ENCODE measurements around the gene GLCCI1.
"Not testable (repeated sequence)": the region's sequence is repeated elsewhere in the genome, so short reads cannot be mapped to it uniquely, and the experiment has no call there.

GLCCI1 gene

DNA sequence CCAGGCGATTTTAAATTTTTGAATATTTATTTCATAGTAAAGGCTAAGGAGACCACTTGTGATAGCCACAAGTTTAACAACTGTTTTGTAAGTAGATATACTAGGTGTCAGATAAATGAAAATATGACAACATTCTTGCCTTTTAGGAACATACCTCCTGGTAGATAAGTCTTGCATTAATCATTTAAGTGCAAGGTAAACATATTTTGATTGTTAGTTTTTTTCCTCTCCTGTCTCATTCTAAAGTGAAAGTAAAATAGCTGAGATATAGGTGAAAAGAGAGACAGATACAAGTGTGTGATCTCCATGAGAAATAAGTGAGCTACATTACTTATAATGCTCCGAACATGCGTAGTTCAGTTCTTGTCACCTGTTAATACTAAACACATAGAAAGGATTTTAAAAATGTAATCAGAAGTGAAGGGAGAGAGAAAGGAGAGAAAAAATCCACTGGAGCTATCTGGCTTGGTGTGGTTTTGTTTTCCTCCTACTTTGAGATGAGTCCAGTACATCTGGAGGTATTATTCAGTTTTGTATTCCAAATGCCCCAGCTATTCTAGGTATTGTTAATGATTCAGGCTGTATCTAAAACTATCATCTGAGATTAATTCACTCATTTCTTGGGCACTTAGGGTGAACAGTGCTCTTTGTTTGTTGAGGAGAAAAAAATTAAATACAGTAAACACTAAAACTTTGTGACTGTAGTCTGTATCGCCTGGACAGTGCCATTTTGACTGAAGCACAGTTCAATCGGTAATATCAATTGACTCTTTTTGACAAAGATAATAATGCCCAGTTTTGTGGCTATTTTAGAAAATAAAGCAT is 21.2 kb downstream of the GLCCI1 start:
- DNase-seq (ENCODE audit: low read depth in 2 of 2): no peak

GRCh38 chr7:7990441-7990761 is 21.8 kb downstream of the GLCCI1 start:
- no peak for DNase-seq (ENCODE audit: low read depth in 2 of 2)

DNA sequence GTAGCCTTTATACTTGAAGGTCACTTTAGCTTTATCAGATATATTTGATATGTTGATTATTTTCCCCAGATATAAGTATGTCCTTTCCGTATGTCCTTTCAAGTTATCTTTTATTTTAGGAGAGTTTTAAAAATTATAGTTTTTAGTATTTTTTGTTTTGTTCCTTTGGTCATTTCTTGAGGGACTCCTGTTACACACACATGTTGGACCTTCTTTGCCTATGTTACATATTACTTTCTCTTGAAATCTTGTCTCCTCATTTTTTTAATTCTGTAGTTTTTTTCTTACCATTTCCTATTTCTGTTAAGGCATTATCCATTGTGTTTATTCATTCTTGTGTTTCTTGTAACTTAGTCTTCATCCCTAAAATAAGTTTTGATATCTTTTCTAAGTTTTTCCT is 23.9 kb downstream of the GLCCI1 start:
- DNase-seq (ENCODE audit: low read depth in 2 of 2): no peak

DNA sequence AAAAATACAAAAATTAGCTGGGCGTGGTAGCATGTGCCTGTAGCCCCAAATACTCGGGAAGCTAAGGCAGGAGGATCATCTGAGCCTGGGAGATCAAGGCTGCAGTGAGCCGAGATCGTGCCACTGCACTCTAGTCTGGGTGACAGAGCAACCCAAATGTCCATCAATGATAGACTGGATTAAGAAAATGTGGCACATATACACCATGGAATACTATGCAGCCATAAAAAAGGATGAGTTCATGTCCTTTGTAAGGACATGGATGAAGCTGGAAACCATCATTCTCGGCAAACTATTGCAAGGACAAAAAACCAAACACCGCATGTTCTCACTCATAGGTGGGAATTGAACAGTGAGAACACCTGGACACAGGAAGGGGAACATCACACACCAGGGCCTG is 26.8 kb downstream of the GLCCI1 start:
- DNase-seq (ENCODE audit: low read depth in 2 of 2): not testable (repeated sequence)

GRCh38 chr7:7996568-7996967 is 28.0 kb downstream of the GLCCI1 start:
- DNase-seq (ENCODE audit: low read depth in 2 of 2): no peak

GRCh38 chr7:8000315-8000941 is 31.8 kb downstream of the GLCCI1 start:
- DNase-seq (ENCODE audit: low read depth in 2 of 2): no peak

- DNase-seq (ENCODE audit: low read depth in 2 of 2): no peak
Measured at GRCh38 chr7:8003077-8003476, 34.5 kb downstream of the GLCCI1 start.

DNA sequence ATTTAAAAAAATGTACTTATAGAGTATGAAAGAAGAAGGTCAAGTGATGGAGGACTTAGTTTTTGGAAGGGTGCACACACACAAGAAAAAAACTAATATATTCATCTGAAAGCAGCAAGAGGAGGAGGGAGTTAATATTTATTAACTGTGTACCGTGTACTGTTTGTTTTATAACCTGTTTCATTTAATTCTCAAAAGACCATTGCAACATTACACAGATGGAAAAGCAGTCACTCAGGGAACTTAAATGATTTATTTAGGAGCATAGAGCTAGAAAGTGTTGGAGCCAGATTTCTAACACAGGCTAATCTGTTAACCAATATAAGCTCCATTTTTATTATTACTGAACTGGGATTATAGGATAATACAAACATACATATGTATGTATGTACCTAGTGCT is 36.7 kb downstream of the GLCCI1 start:
- no peak for DNase-seq (ENCODE audit: low read depth in 2 of 2)

GRCh38 chr7:8014399-8014798 is 45.8 kb downstream of the GLCCI1 start:
- DNase-seq (ENCODE audit: low read depth in 2 of 2): no peak

DNA sequence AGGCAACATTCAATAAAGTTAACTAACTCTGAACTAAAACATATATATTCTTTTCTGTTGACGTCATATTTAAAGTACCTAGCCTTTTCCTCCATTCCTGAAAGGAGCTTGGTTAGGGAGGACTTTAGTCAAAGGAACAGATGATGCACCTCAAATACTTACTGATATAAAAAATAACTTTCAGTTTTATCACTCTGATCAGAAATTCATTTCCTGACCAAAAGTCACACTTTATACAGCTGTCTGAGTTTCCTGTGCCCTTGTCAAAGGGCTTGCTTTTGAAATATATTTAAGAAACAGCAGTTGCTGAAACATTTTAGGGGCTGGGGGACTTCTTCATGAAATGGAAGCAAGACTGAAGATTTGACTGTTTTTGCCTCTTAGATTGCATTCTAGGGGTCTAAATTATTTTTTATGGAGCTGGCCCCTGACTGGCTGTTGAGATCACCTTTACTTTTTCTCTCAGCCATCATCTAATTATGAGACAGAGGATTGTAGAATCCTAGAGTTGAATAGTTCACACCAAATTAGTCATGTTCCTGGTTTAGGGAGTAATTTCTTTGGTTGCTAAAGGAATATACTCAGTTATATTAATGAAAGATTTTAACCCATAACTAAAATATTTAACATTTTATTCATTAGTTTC is 46.6 kb downstream of the GLCCI1 start:
- no peak for DNase-seq (ENCODE audit: low read depth in 2 of 2)

- DNase-seq (ENCODE audit: low read depth in 2 of 2): no peak
Measured at GRCh38 chr7:8015746-8016120, 47.1 kb downstream of the GLCCI1 start.

GRCh38 chr7:8017423-8017822 is 48.8 kb downstream of the GLCCI1 start:
- no peak for DNase-seq (ENCODE audit: low read depth in 2 of 2)

DNA sequence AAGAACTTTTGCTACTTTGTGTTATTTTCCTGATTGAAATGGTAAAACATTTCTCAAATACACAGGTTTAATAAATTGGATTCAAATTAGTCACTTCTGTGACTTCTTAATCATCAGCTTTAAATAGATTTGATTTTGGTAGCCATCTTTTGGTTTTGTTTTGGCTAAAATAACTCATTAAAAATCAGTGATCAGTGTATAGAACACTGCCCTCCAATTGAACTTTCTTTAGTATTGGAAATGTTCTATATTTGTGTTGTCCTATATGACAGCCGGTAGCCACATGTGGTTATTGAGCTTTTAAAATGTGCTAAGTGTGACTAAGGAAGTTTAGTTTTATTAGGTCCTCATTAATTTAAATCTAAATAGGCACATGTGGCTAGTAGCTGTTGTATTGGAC is 50.4 kb downstream of the GLCCI1 start:
- no peak for DNase-seq (ENCODE audit: low read depth in 2 of 2)

DNA sequence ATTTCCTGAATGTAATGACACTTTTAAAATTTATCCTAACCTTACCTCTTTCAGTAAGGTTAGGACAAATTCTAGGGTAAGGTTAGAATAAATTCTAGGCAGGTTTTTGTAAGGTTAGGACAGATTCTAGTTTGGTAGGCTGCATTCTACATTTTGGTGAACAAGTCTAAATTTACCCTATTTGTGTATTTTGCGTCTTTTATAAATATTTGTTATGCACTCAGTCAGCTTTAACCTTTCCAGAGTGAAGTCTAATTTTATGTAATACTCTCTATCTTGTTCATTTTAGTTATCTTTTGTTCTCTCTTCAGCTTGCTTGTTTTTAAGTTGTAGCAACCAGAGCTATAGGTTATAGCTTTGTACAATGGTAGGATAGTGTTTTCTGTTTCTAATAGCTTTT is 54.0 kb downstream of the GLCCI1 start:
- no peak for DNase-seq (ENCODE audit: low read depth in 2 of 2)

- DNase-seq (ENCODE audit: low read depth in 2 of 2): no peak
Measured at GRCh38 chr7:8035192-8035591, 66.6 kb downstream of the GLCCI1 start.

GRCh38 chr7:8035647-8036518 is 67.3 kb downstream of the GLCCI1 start:
- no peak for DNase-seq (ENCODE audit: low read depth in 2 of 2)

GRCh38 chr7:8037151-8037550 is 68.6 kb downstream of the GLCCI1 start:
- DNase-seq (ENCODE audit: low read depth in 2 of 2): no peak

DNA sequence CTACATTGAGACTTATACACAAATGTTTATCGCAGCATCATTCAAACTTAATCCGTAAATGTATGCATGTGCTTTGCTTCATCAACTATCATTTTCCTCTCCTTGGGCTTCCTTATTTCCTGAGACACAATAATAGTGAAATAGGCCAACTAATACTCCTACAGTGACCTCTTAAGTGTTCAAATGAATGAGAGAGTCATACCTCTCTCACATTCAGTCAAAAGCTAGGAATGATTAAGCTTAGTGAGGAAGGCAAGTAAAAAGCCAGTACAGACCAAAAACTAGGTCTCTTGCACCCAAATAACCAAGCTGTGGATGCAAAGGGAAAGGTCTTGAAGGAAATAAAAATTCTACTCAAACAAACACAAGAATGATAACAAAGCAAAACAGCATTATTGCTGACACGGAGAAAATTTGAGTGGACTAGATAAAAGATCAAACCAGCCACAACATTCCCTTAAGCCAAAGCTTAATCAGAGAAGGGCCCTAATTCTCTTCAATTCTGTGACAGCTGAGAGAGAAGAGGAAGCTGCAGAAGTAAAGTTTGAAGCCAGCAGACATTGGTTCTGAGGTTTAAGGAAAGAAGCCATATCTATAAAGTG is 72.3 kb downstream of the GLCCI1 start:
- no peak for DNase-seq (ENCODE audit: low read depth in 2 of 2)

DNA sequence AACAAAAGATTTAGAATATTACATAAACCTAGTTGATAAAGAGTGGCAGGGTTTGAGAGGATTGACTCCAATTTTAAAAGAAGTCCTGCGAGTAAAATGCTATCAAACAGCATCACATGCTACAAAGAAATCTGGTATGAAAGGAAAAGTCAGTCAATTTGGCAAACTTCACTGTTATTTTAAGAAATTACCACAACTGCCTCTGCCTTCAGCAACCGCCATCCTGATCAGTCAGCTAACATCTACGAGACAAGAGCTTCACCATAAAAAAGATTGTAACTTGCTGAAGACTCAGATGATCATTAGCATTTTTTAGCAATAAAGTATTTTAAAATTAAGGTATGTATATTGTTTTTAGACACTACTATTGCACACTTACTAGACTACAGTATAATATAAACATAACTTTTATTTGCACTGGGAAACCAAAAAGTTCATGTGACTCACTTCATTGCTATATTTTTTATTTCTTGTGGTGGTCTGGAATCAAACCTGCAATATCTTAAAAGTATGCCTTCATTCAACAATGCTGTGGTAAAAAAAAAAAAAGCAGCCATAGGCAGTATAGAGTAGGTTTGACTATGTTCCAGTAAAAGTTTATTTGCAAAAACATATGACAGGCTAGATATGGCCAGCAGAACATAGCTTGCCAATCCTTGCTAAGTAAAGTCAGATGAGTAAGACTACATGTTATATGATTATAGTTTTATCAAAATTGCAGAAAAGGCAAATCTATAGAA is 74.4 kb downstream of the GLCCI1 start:
- DNase-seq (ENCODE audit: low read depth in 2 of 2): no peak

DNA sequence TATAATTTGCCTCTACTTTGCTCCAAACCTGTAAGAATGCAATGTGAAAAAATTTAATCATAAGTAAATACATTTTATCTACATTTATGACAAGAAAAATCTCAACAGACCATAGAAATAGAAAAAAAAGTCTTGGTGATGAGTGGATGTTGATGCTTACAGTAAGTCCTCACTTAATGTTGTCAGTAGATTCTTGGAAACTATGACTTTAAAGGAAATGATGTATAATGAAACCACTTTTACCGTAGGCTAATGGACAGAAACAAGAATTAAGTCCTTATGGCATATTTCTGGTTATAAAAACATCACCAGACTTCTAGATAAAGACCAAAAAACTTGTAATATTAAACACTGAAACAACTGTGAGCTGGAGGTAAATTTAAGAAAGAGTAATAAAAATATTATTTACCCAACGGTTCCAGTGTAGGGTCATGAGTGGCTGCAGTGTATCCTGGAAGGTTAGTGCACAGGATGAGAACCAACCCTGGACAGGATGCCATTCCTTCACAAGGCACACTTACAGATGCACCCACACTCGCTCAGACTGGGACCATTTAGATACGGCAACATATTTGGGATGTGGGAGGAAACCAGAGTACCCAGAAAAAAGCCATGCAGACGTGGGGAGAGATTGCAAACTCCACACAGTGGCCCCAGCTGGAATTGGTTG is 76.3 kb downstream of the GLCCI1 start:
- no peak for DNase-seq (ENCODE audit: low read depth in 2 of 2)

DNA sequence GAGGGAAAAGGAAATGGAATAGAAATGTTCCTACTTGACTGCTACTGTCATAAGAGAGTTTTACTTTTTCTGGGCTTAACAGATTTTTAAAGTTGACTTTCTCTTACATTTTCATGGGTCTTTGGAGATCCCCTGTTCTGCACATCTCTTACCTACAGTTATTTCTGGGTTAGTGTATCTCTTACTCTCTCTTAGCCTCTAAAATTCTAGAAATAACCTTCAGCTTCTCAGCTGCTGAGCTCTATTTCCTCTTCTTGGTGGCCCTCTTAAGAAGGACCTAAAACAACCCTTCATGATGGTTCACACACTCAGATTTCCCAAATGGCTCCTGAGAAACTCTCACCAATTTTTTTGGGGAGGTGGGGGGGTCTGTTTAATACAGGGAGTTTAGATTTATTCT is 79.5 kb downstream of the GLCCI1 start:
- not testable (repeated sequence) for DNase-seq (ENCODE audit: low read depth in 2 of 2)
